NCI-H82 treated with DMSO at 0.1 percent for 48 hours (cell line): ENCODE results near the gene CLPX.
"Not testable (repeated sequence)": the region's sequence is repeated elsewhere in the genome, so short reads cannot be mapped to it uniquely, and the experiment has no call there.

Experiments used
- DNase-seq: peaks from one replicate; lab custom pipeline; 2025; ENCODE audit not compliant: unreplicated experiment; lab: John Stamatoyannopoulos, UW

The CLPX gene

GRCh38 chr15:65105038-65105437 is 80.1 kb downstream of the CLPX start:
- no peak for DNase-seq

- no peak for DNase-seq
These were observed 82.2 kb downstream of the CLPX start for GRCh38 chr15:65102912-65103311.

GRCh38 chr15:65101891-65102708 is 83.0 kb downstream of the CLPX start:
- DNase-seq, result no peak

- no peak for DNase-seq
These were observed 83.7 kb downstream of the CLPX start for GRCh38 chr15:65101411-65101890.

GRCh38 chr15:65100442-65100841 is 84.7 kb downstream of the CLPX start:
- no peak for DNase-seq

GRCh38 chr15:65099801-65100200 is 85.3 kb downstream of the CLPX start:
- not testable (repeated sequence) for DNase-seq

GRCh38 chr15:65099336-65099735 is 85.8 kb downstream of the CLPX start:
- DNase-seq, result no peak
